Endothelial cell (in vitro differentiated cells): ENCODE results near the gene COL1A1. TPM values are rescaled to one million over a fixed set of nuclear protein-coding genes. Genes with fewer than 3 reads are reported as not detected.

Source experiments
- DNase-seq: peaks from one replicate; pipeline ENCODE4 v3.0.0; 2021; ENCODE audit warnings: low spot score
- H3K27ac Mint-ChIP-seq: one replicate; pipeline ENCODE4 v1.8.0; 2021; ENCODE audit warnings: mixed read lengths, inconsistent platforms; ENCODE audit not compliant: unreplicated experiment
- H3K27me3 Mint-ChIP-seq: one replicate; pipeline ENCODE4 v1.8.0; 2021; ENCODE audit warnings: mild to moderate bottlenecking, moderate library complexity, mixed read lengths, inconsistent platforms; ENCODE audit not compliant: unreplicated experiment
- H3K36me3 Mint-ChIP-seq: one replicate; pipeline ENCODE4 v1.8.0; 2021; ENCODE audit warnings: mild to moderate bottlenecking, low read depth, mixed read lengths, inconsistent platforms; ENCODE audit not compliant: unreplicated experiment
- H3K4me1 Mint-ChIP-seq: one replicate; pipeline ENCODE4 v1.8.0; 2021; ENCODE audit warnings: mild to moderate bottlenecking, mixed read lengths, inconsistent platforms; ENCODE audit not compliant: unreplicated experiment
- H3K4me3 Mint-ChIP-seq: one replicate; pipeline ENCODE4 v1.8.0; 2021; ENCODE audit warnings: mild to moderate bottlenecking, mixed read lengths, inconsistent platforms; ENCODE audit not compliant: unreplicated experiment
- H3K9me3 Mint-ChIP-seq: one replicate; pipeline ENCODE4 v1.8.0; 2021; ENCODE audit warnings: mixed read lengths, inconsistent platforms; ENCODE audit not compliant: unreplicated experiment
- total RNA-seq: library from RNA; stranded (reverse); fragmentation: NEBNext Ultra II Directional; extraction: Animal tissue kit (Norgen Biotek cat#: 25700); gene quantifications from one replicate; pipeline ENCODE4 v1.2.1, GENCODE V29; 2021; ENCODE audit not compliant: unreplicated experiment
- TF ChIP-seq, protein P1 (sequence below): fragments of 200-600 bp; sonication (generic); IDR thresholded peaks from one replicate; pipeline ENCODE4 v1.5.0; 2021; ENCODE audit warnings: antibody characterized with exemption; ENCODE audit not compliant: unreplicated experiment

The COL1A1 gene
- total RNA-seq, 1 donor from 2014 or later: 6.8 TPM

DNA sequence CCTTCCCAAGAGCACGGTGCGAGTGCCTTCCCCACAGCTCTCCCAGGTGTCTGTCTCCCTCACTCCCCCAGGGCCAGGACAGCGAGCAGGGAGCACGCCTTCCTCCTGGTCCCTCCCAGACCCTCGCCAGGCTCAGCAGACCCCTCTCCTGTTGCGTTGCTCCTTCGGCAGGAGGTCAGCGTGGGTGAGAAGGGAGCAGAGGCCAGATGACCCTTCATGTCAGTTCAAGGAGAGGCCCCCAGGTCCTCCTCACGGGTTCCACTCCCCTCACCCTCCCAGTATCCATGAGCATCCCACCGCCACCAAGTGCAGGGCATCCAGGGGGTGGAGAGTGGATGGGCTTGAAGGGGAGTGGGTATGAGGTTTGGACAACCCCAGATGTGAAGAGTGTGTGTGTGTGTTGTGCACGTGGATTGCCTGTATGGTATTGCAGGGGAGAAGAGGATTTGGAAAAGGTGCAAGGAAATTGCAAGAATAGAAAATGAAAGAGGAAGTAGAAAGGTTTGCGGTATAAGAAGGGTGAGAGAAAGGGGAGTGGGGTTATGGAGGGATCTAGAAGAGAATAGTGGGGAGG, 17.9 kb downstream of the COL1A1 start:
- TF ChIP-seq, protein P1, sequence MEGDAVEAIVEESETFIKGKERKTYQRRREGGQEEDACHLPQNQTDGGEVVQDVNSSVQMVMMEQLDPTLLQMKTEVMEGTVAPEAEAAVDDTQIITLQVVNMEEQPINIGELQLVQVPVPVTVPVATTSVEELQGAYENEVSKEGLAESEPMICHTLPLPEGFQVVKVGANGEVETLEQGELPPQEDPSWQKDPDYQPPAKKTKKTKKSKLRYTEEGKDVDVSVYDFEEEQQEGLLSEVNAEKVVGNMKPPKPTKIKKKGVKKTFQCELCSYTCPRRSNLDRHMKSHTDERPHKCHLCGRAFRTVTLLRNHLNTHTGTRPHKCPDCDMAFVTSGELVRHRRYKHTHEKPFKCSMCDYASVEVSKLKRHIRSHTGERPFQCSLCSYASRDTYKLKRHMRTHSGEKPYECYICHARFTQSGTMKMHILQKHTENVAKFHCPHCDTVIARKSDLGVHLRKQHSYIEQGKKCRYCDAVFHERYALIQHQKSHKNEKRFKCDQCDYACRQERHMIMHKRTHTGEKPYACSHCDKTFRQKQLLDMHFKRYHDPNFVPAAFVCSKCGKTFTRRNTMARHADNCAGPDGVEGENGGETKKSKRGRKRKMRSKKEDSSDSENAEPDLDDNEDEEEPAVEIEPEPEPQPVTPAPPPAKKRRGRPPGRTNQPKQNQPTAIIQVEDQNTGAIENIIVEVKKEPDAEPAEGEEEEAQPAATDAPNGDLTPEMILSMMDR: no peak
- H3K4me1 Mint-ChIP-seq: peaks cover 9% of the 10 kb centered on the region
- peaks cover 8% of the 10 kb centered on the region for H3K27me3 Mint-ChIP-seq
- H3K27ac Mint-ChIP-seq: no peak overlapping the region
- no peak overlapping the region for H3K4me3 Mint-ChIP-seq
- no peaks in the 10 kb centered on the region for H3K36me3 Mint-ChIP-seq
- DNase-seq: no peak
- no peaks in the 10 kb centered on the region for H3K9me3 Mint-ChIP-seq

DNA sequence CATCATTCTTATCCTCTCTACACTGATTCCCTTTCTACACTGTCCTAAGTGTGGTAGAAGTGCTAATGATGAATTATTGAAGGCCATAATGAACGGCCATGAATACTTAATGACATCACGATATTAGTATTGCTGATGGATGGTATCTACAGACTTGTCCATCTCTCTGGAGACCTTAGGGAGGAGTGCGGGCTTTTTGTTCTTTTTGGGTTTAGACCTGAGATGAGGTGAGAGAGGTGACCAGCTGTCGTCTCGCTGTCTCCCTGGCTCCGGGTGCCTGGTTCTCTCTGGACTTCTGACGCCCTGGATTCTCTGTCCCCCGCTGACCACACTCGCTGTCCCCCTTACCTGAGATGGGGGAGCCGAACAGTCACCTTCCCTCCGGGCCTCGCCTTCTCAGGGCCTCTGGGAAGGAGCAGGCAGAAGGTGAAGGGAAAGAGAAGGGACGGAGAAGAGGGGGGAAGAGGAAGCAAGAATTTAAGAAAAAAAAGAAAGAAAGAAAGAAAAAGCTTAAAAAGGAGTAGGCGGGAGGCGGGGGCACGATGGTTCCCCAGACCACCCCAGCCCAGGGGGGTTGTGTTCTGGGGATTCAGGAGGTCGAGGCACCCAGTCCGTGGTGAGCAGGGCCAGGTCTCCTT, 18.5 kb downstream of the COL1A1 start:
- TF ChIP-seq, protein P1: no peak
- H3K27ac Mint-ChIP-seq: no peak overlapping the region
- DNase-seq: no peak
- no peaks in the 10 kb centered on the region for H3K36me3 Mint-ChIP-seq
- H3K4me3 Mint-ChIP-seq: no peak overlapping the region
- peaks cover 6% of the 10 kb centered on the region for H3K27me3 Mint-ChIP-seq
- H3K4me1 Mint-ChIP-seq: peaks cover 14% of the 10 kb centered on the region
- no peaks in the 10 kb centered on the region for H3K9me3 Mint-ChIP-seq

DNA sequence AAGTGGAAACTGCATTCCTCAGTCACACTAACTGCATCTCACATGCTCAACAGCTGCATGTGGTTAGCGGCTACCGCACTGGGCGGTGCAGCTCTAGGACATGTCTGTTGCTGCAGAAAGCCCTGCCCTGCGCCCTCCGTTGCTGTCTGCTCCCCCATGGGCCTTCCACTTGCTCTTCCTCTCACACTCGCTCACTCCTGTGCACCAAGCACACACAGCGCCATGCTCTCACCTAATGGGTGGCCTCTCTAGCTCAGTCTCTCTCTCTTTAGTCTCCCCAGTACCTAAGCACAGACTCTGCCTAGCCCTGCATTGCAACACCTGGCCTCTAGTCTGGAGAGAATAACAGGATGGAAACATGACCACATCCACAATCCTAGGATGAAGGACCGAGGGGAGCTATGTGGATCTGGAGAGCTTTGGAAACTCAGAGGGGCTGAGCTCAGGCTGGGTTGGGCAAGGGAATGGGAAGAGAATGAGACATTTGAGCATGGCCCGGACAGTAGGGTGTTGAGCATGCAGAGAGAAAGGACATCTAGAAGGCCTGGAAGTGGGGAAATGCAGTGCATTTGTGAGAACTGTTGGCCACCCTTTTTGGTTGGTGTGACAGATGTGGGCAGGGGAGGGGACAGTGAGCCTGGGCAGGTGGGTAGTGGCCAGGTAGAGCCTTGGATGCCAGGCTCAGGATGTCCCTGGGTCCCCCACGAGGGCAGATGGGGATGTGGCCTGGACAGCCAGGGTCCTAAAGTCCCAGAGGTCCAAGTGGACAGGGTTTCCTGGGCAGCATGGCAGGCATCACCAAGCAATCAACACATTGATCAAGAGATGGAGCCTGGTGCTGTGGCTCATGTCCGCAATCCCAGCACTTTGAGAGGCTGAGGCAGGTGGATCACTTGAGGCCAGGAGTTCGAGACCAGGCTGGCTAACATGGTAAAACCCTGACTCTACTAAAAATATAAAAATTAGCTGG, 19.6 kb downstream of the COL1A1 start:
- DNase-seq: no peak
- Mint-ChIP-seq H3K4me3 (no peak overlapping the region), H3K36me3 (no peaks in the 10 kb centered on the region), H3K27ac (no peak overlapping the region), H3K9me3 (no peaks in the 10 kb centered on the region), H3K4me1 (peaks cover 14% of the 10 kb centered on the region), H3K27me3 (peaks cover 3% of the 10 kb centered on the region)
- TF ChIP-seq, protein P1: no peak

DNA sequence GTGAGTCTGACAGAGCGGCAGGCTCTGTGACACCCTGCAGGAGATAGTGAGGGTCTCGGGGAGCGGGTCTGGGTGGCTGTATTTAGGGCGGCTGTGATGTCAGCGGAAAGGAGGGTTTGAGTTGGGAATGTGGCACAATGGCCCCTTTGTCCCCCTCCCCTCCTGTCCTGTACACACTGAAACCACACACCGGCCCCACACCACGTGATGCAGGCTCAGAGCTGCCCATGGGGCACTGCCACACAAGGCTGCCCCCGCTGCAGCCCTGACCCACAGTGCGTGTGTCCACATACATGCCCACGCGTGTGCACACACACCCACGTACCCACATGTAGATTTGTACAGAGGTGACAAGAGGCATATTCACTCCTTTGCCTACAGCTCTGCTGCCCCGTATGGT, 20.3 kb downstream of the COL1A1 start:
- TF ChIP-seq, protein P1: no peak
- no peaks in the 10 kb centered on the region for H3K36me3 Mint-ChIP-seq
- no peak overlapping the region for H3K4me3 Mint-ChIP-seq
- DNase-seq: no peak
- H3K27me3 Mint-ChIP-seq: peaks cover 3% of the 10 kb centered on the region
- peaks cover 14% of the 10 kb centered on the region for H3K4me1 Mint-ChIP-seq
- no peaks in the 10 kb centered on the region for H3K9me3 Mint-ChIP-seq
- no peak overlapping the region for H3K27ac Mint-ChIP-seq
